HepG2 (cell line): Measurements from ENCODE around the gene CHDH. TPM values are rescaled to one million over a fixed set of nuclear protein-coding genes. Genes with fewer than 3 reads are reported as not detected.

Experiments
- ARID2 ChIP-seq: sonication (generic); formaldehyde crosslinking; IDR thresholded peaks from 2 replicates; pipeline ENCODE4 v1.8.1; 2022; ENCODE audit warnings: mild to moderate bottlenecking, missing genetic modification reagents, borderline replicate concordance
- NFAT5 ChIP-seq: sonication (generic); formaldehyde crosslinking; IDR thresholded peaks from 2 replicates; pipeline ENCODE4 v1.4.0; 2020; ENCODE audit warnings: missing genetic modification reagents
- PCBP1 ChIP-seq: fragments of 200-400 bp; formaldehyde crosslinking; IDR thresholded peaks from 2 replicates; pipeline ENCODE4 v1.6.1; 2017; ENCODE audit warnings: mild to moderate bottlenecking, low read depth, low read length, borderline replicate concordance
- RBM22 ChIP-seq: fragments of 200-400 bp; formaldehyde crosslinking; optimal IDR thresholded peaks from 2 replicates; pipeline ENCODE3; 2017; ENCODE audit warnings: mild to moderate bottlenecking, low read length, moderate library complexity
- RBM39 ChIP-seq: fragments of 200-400 bp; formaldehyde crosslinking; IDR thresholded peaks from one replicate; pipeline ENCODE4 v1.6.1; 2018; ENCODE audit warnings: antibody characterized with exemption, mild to moderate bottlenecking, low read depth, low read length; ENCODE audit not compliant: poor library complexity, severe bottlenecking
- SIN3B ChIP-seq: fragments of 150-350 bp; IDR thresholded peaks from 2 replicates; pipeline ENCODE4 v1.6.1; 2014; ENCODE audit warnings: low read length
- TARDBP ChIP-seq: sonication (generic); formaldehyde crosslinking; IDR thresholded peaks from 2 replicates; pipeline ENCODE4 v1.8.0; 2022; ENCODE audit warnings: mild to moderate bottlenecking, missing genetic modification reagents
- TCF7 ChIP-seq: sonication (generic); IDR thresholded peaks from 2 replicates; pipeline ENCODE4 v1.6.1; 2016; ENCODE audit warnings: antibody characterized with exemption, low read depth
- ZNF260 ChIP-seq: sonication (generic); formaldehyde crosslinking; IDR thresholded peaks from 2 replicates; pipeline ENCODE4 v1.4.0; 2020; ENCODE audit warnings: missing genetic modification reagents, low read depth, mild to moderate bottlenecking, borderline replicate concordance
- ZNF326 ChIP-seq: sonication (generic); formaldehyde crosslinking; IDR thresholded peaks from 2 replicates; pipeline ENCODE4 v1.4.0; 2020; ENCODE audit warnings: missing genetic modification reagents, borderline replicate concordance
- ZNF335 ChIP-seq: sonication (generic); formaldehyde crosslinking; IDR thresholded peaks from 2 replicates; pipeline ENCODE4 v1.4.0; 2020; ENCODE audit warnings: missing genetic modification reagents
- ZNF556 ChIP-seq: sonication (generic); formaldehyde crosslinking; IDR thresholded peaks from 2 replicates; pipeline ENCODE4 v1.4.0; 2020; ENCODE audit warnings: mild to moderate bottlenecking, missing genetic modification reagents, borderline replicate concordance
- ZNF670 ChIP-seq: sonication (generic); formaldehyde crosslinking; IDR thresholded peaks from 2 replicates; pipeline ENCODE4 v1.8.0; 2022; ENCODE audit warnings: mild to moderate bottlenecking, missing genetic modification reagents, borderline replicate concordance
- ZNF777 ChIP-seq: sonication (generic); formaldehyde crosslinking; IDR thresholded peaks from 2 replicates; pipeline ENCODE4 v1.4.0; 2020; ENCODE audit warnings: missing genetic modification reagents
- ZSCAN29 ChIP-seq: sonication (generic); formaldehyde crosslinking; conservative IDR thresholded peaks from 2 replicates; pipeline ENCODE4 v1.4.0; 2020; ENCODE audit warnings: mild to moderate bottlenecking, missing genetic modification reagents
- polyA plus RNA-seq, 8 experiments: library from polyadenylated mRNA; depleted of rRNA in 3 of 8; stranded (reverse) in 7 of 8; unstranded in 1 of 8; fragments of >200 nt; fragmentation: Illumina TruSeq in 4 of 8; extraction: Trizol in 4 of 8; gene quantifications; 2 replicates each; pipeline versions ENCODE4 v1.2.1 to v1.2.3, GENCODE V29; 2011 to 2016; ENCODE audit warnings: low read depth in 4 of 8, missing spikeins in 1 of 8, mixed read lengths in 1 of 8; ENCODE audit not compliant: insufficient read depth in 1 of 8
- total RNA-seq, 5 experiments: library from RNA; depleted of rRNA; stranded (reverse); fragments of >200 nt; fragmentation: Illumina TruSeq; extraction: Trizol; gene quantifications; 2 replicates each; pipeline ENCODE4 v1.2.3, GENCODE V29; 2016; ENCODE audit warnings: low read depth in 1 of 5
- TF ChIP-seq, protein P1 (sequence below): sonication (generic); formaldehyde crosslinking; IDR thresholded peaks from 2 replicates; pipeline ENCODE4 v1.5.1; 2020; ENCODE audit warnings: missing genetic modification reagents, mild to moderate bottlenecking, borderline replicate concordance
- TF ChIP-seq, protein P2 (sequence below): sonication (generic); formaldehyde crosslinking; conservative IDR thresholded peaks from 2 replicates; pipeline ENCODE4 v1.4.0; 2020; ENCODE audit warnings: missing genetic modification reagents
- TF ChIP-seq, protein P3 (sequence below): sonication (generic); formaldehyde crosslinking; IDR thresholded peaks from 2 replicates; pipeline ENCODE4 v1.4.0; 2020; ENCODE audit warnings: missing genetic modification reagents
- TF ChIP-seq, protein P4 (sequence below): IDR thresholded peaks from 2 replicates; pipeline ENCODE4 v1.6.1; 2012; ENCODE audit warnings: inconsistent platforms

CHDH gene
- total and polyA plus RNA-seq, 2 of the 13 experiments (the other 11 are each of a cell fraction or from before 2014, with no cell fraction given): 28.1 to 48.9 TPM

GRCh38 chr3:53843195-53844177, 2.7 kb downstream of the CHDH start (continued):
- TF ChIP-seq, protein P1, sequence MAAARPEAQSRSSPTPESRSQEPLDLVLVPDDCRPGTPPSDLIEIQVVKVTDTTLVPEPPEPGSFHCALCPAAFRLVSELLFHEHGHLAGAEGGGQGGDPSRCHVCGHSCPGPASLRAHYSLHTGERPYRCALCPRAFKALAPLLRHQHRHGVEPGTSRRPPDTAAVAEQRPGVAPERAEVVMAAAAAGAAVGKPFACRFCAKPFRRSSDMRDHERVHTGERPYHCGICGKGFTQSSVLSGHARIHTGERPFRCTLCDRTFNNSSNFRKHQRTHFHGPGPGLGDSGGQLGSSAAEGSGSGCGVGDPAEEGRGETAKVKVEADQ (CRISPR knock-in tag): no peak
- no peak; the same call in 1 of the 2 replicates for TF ChIP-seq ZNF670
- TF ChIP-seq RBM39: no peak
- TF ChIP-seq ZNF556 (CRISPR knock-in tag): no peak
- TF ChIP-seq, protein P2, sequence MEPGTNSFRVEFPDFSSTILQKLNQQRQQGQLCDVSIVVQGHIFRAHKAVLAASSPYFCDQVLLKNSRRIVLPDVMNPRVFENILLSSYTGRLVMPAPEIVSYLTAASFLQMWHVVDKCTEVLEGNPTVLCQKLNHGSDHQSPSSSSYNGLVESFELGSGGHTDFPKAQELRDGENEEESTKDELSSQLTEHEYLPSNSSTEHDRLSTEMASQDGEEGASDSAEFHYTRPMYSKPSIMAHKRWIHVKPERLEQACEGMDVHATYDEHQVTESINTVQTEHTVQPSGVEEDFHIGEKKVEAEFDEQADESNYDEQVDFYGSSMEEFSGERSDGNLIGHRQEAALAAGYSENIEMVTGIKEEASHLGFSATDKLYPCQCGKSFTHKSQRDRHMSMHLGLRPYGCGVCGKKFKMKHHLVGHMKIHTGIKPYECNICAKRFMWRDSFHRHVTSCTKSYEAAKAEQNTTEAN (CRISPR knock-in tag): no peak
- no peak for TF ChIP-seq ZNF260
- no peak; the same call in 1 of the 2 replicates for TF ChIP-seq TARDBP (CRISPR knock-in tag)
- no peak for TF ChIP-seq ZNF777 (CRISPR knock-in tag)
- TF ChIP-seq TCF7: peak; percentile 13; the same call in 1 of the 2 replicates
- no peak for TF ChIP-seq PCBP1
- TF ChIP-seq ZSCAN29 (CRISPR knock-in tag): no peak
- peak; percentile 5; the same call in 1 of the 2 replicates for TF ChIP-seq ZNF335
- TF ChIP-seq, protein P3, sequence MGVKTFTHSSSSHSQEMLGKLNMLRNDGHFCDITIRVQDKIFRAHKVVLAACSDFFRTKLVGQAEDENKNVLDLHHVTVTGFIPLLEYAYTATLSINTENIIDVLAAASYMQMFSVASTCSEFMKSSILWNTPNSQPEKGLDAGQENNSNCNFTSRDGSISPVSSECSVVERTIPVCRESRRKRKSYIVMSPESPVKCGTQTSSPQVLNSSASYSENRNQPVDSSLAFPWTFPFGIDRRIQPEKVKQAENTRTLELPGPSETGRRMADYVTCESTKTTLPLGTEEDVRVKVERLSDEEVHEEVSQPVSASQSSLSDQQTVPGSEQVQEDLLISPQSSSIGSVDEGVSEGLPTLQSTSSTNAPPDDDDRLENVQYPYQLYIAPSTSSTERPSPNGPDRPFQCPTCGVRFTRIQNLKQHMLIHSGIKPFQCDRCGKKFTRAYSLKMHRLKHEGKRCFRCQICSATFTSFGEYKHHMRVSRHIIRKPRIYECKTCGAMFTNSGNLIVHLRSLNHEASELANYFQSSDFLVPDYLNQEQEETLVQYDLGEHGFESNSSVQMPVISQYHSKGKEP (CRISPR knock-in tag): no peak
- no peak for TF ChIP-seq SIN3B
- TF ChIP-seq, protein P4, sequence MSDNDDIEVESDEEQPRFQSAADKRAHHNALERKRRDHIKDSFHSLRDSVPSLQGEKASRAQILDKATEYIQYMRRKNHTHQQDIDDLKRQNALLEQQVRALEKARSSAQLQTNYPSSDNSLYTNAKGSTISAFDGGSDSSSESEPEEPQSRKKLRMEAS: 0 out of 2 replicates have a peak, but pooled peaks have one; percentile 46
- TF ChIP-seq ZNF326 (CRISPR knock-in tag): no peak
- peak; percentile 26 for TF ChIP-seq RBM22
- peak; percentile 12; the same call in 1 of the 2 replicates for TF ChIP-seq ARID2 (CRISPR knock-in tag)
- no peak for TF ChIP-seq NFAT5
